GM18861 (cell line): Measurements from ENCODE around the gene S1PR3.

Experiments
- ATAC-seq: cut with Tn5 transposase; IDR thresholded peaks from one replicate; pipeline ENCODE4 v1.9.1; 2021; ENCODE audit not compliant: unreplicated experiment

Gene S1PR3

GRCh38 chr9:88990729-88991065, 571 bp upstream of the S1PR3 start:
- no peak for ATAC-seq

- no peak for ATAC-seq
Observed at GRCh38 chr9:88992556-88992955, 1.3 kb downstream of the S1PR3 start.

- no peak for ATAC-seq
Observed at GRCh38 chr9:88993327-88993726, 2.1 kb downstream of the S1PR3 start.

GRCh38 chr9:88993871-88994460, 2.7 kb downstream of the S1PR3 start:
- no peak for ATAC-seq

GRCh38 chr9:88994469-88995199, 3.4 kb downstream of the S1PR3 start:
- ATAC-seq: no peak

GRCh38 chr9:88995200-88995577, 3.9 kb downstream of the S1PR3 start:
- ATAC-seq: no peak

GRCh38 chr9:88995627-88996026, 4.4 kb downstream of the S1PR3 start:
- no peak for ATAC-seq

GRCh38 chr9:88996046-88996920, 5.0 kb downstream of the S1PR3 start:
- ATAC-seq: no peak

GRCh38 chr9:88996921-88997235, 5.6 kb downstream of the S1PR3 start:
- no peak for ATAC-seq

GRCh38 chr9:88997646-88998045, 6.4 kb downstream of the S1PR3 start:
- ATAC-seq: no peak

- no peak for ATAC-seq
Observed at GRCh38 chr9:88998503-88998902, 7.2 kb downstream of the S1PR3 start.

- no peak for ATAC-seq
Observed at GRCh38 chr9:88998911-88999310, 7.6 kb downstream of the S1PR3 start.

- ATAC-seq: no peak
Observed at GRCh38 chr9:89000371-89000781, 9.1 kb downstream of the S1PR3 start.

GRCh38 chr9:89000973-89001916, 10.0 kb downstream of the S1PR3 start:
- no peak for ATAC-seq

- ATAC-seq: no peak
Observed at GRCh38 chr9:89001917-89002540, 10.8 kb downstream of the S1PR3 start.

GRCh38 chr9:89002987-89003386, 11.7 kb downstream of the S1PR3 start:
- no peak for ATAC-seq

- ATAC-seq: no peak
Observed at GRCh38 chr9:89005323-89005722, 14.1 kb downstream of the S1PR3 start.

GRCh38 chr9:89006267-89006666, 15.0 kb downstream of the S1PR3 start:
- no peak for ATAC-seq

- ATAC-seq: no peak
Observed at GRCh38 chr9:89006996-89007967, 16.0 kb downstream of the S1PR3 start.
